Upper lobe of left lung (tissue), 4 donors: ENCODE measurements around the gene RNF208.

ENCODE experiments used
- EP300 ChIP-seq, 4 donors: sonication (generic); formaldehyde crosslinking; IDR thresholded peaks; one replicate each; pipeline ENCODE4 v1.5.1; 2017; ENCODE audit warnings: antibody characterized with exemption in 4 of 4, control low read depth in 2 of 4
- POLR2A ChIP-seq, 4 donors: fragments of 450-650 bp; IDR thresholded peaks; one replicate each; pipeline ENCODE4 v1.5.1; 2016 to 2017; ENCODE audit warnings: antibody characterized with exemption in 4 of 4, mild to moderate bottlenecking in 2 of 4
- POLR2AphosphoS5 ChIP-seq, 2 donors: sonication (generic); formaldehyde crosslinking; IDR thresholded peaks; one replicate each; pipeline ENCODE4 v1.5.1; 2017; ENCODE audit warnings: antibody characterized with exemption in 2 of 2
- TF ChIP-seq, protein P1 (sequence below), 6 experiments: fragments of 450-650 bp in 4 of 6; fragments of 200-600 bp in 2 of 6; sonication (generic) in 2 of 6; IDR thresholded peaks; one replicate each; pipeline ENCODE4 v1.5.1; 2016 to 2019; ENCODE audit warnings: antibody characterized with exemption in 6 of 6

DNA sequence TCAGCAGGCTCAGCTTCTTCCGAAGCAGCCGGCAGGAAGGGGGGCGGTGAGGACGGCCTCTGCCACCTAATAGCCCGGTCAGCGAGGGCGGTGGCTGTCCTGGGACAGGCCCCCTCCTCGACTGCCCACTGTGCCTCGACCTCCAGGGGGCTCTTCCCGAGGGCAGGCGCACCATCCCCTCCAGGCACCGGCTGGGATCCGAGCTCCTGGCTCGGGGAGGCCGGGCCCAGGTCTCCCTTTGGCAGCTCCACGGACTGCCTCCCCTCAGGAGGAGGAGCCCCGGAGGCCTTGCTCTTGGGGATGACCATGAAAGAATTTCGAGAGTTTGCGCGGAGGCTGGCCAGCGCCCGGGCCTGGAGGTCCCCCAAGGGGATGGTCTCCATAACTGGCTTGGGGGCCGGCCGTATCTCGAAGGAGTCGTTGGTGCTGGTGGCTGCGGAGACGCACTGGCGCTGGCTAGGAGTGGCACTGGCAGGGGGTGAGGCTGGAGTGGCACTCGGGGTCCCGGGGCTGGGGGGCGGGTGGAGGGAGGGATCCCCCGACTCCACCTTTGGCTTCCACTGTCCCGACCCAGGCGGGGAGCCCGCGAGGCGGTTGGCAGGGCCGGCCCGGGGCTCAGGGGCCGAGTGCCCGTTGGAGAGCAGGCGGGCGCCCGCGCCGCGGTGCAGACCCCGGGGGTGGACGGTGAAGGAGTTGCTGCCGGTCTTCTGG is 22.5 kb downstream of the RNF208 start:
- no peak for TF ChIP-seq POLR2A (IDR thresholded peaks at IDR 0.05)
- TF ChIP-seq, protein P1, sequence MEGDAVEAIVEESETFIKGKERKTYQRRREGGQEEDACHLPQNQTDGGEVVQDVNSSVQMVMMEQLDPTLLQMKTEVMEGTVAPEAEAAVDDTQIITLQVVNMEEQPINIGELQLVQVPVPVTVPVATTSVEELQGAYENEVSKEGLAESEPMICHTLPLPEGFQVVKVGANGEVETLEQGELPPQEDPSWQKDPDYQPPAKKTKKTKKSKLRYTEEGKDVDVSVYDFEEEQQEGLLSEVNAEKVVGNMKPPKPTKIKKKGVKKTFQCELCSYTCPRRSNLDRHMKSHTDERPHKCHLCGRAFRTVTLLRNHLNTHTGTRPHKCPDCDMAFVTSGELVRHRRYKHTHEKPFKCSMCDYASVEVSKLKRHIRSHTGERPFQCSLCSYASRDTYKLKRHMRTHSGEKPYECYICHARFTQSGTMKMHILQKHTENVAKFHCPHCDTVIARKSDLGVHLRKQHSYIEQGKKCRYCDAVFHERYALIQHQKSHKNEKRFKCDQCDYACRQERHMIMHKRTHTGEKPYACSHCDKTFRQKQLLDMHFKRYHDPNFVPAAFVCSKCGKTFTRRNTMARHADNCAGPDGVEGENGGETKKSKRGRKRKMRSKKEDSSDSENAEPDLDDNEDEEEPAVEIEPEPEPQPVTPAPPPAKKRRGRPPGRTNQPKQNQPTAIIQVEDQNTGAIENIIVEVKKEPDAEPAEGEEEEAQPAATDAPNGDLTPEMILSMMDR (IDR thresholded peaks at IDR 0.05), result no peak
- TF ChIP-seq POLR2AphosphoS5 (IDR thresholded peaks at IDR 0.05), result no peak
- no peak for TF ChIP-seq EP300 (IDR thresholded peaks at IDR 0.05)
